Middle frontal gyrus (tissue), 1 donor: ENCODE measurements around the gene CLTRN.

Source experiments
- DNase-seq: peaks from one replicate; pipeline ENCODE4 v3.0.0-alpha.2; 2015; ENCODE audit warnings: low spot score; ENCODE audit errors: extremely low spot score

CLTRN gene

DNA sequence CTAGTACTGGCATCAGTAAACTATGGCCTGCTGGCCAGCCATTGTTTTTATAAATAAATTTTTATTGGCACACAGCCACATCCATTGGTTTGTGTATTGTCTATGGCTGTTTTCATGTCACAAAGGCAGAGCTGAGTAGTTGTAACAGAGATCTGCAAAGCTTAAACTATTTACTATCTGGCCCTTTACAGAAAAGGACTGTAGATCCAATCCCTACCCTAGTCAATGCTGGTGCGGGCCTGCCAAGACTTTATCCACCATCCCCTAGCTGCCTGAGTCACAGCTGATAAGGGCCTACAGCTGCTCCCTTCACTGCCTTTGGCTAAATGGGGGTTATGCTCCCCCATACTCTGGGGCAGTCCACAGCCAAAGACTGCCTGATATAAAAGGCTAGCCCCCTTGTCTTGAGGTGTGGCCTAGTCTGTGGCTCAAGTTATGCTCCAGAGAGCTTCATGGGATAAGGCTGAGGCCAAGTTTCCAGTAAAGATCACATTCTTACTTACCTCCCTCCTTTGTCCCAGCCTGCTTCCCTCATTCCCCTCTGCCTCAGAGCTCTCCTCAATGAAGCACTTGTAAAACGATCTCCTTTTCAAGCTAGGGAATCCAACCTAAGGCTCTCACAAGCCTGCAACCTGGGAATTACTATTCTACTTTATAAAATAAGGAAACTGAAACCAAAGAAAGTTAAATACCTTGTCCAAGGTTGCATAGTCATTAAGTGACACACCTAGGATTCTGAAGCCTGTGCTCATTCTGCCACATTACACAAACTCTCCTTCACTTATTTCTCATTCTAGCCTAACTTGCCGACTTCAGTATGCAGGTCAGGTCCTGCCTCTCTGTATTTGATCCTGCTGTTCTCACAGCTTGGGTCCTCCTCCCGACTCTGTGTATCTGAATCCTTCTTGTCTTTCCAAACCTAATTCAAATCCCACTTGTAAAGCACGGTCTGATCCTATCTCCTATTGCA is 84.5 kb downstream of the CLTRN start:
- no peak for DNase-seq
